Hematopoietic multipotent progenitor cell (in vitro differentiated cells): ENCODE measurements around the gene CREB3L2. TPM values are rescaled to one million over a fixed set of nuclear protein-coding genes. Genes with fewer than 3 reads are reported as not detected.
"Not testable (repeated sequence)": the region's sequence is repeated elsewhere in the genome, so short reads cannot be mapped to it uniquely, and the experiment has no call there.

Source experiments
- DNase-seq, 3 donors: peaks; one replicate each; pipeline ENCODE4 v3.0.0-alpha.2; 2011 to 2015; ENCODE audit warnings: low read depth in 2 of 3, low spot score in 2 of 3
- total RNA-seq: library from RNA; depleted of rRNA; stranded (reverse); fragments of >200 nt; gene quantifications from one replicate; pipeline ENCODE4 v1.2.3, GENCODE V29; 2012

CREB3L2 gene
- total RNA-seq, 1 donor = 25.0 TPM

- no peak for DNase-seq
Measured at GRCh38 chr7:137848095-137848494, 153.8 kb downstream of the CREB3L2 start.

GRCh38 chr7:137847568-137848050 is 154.3 kb downstream of the CREB3L2 start:
- DNase-seq = peak in 1 of 3 donors; percentile 20

GRCh38 chr7:137846827-137847567 is 154.9 kb downstream of the CREB3L2 start, which contains the start of gene DGKI:
Gene DGKI (minus strand): TSS chr7:137846974.
- peak in 1 of 3 donors; percentile 6 for DNase-seq

GRCh38 chr7:137846549-137846826 is 155.4 kb downstream of the CREB3L2 start:
- peak in 1 of 3 donors; percentile 9 for DNase-seq

GRCh38 chr7:137844677-137845425 is 157.0 kb downstream of the CREB3L2 start:
- DNase-seq = no peak

- no peak for DNase-seq
Measured at GRCh38 chr7:137839903-137840779, 161.7 kb downstream of the CREB3L2 start.

GRCh38 chr7:137838706-137839315 is 163.1 kb downstream of the CREB3L2 start:
- no peak for DNase-seq

GRCh38 chr7:137836541-137836940 is 165.3 kb downstream of the CREB3L2 start:
- no peak for DNase-seq

GRCh38 chr7:137836113-137836509 is 165.8 kb downstream of the CREB3L2 start:
- DNase-seq = no peak

GRCh38 chr7:137835486-137836112 is 166.3 kb downstream of the CREB3L2 start:
- no peak for DNase-seq

GRCh38 chr7:137834552-137834951 is 167.3 kb downstream of the CREB3L2 start:
- no peak for DNase-seq

GRCh38 chr7:137832990-137833389 is 168.9 kb downstream of the CREB3L2 start:
- DNase-seq = not testable (repeated sequence)

GRCh38 chr7:137832382-137832781 is 169.5 kb downstream of the CREB3L2 start:
- DNase-seq = no peak

- not testable (repeated sequence) for DNase-seq
Measured at GRCh38 chr7:137831555-137831954, 170.3 kb downstream of the CREB3L2 start.

GRCh38 chr7:137829337-137829992 is 172.4 kb downstream of the CREB3L2 start:
- no peak for DNase-seq

- no peak for DNase-seq
Measured at GRCh38 chr7:137828456-137828855, 173.4 kb downstream of the CREB3L2 start.

- DNase-seq = no peak
Measured at GRCh38 chr7:137825489-137825888, 176.4 kb downstream of the CREB3L2 start.
